ENCODE results near the gene ADAMTSL2.

The ADAMTSL2 gene

DNA sequence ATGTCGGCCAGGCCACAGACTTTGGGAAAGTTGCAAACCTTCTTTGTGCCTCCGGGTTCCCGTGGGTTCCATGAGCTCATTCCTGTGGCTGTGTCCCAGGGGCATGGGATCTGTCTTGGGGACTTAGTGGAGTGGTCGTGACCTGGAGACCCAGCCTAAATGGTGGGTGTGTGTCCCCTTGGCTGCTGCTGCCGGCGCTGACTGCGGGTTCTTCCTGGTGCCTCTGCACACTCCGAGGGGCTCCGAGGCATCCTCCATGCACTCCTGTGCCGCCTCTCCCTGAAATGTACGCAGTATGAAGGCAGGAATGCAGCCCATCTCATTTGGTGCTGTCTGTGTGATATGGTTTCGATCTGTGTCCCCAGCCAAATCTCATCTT is 34.6 kb upstream of the ADAMTSL2 start:
- DNase-seq (ENCODE audit: low spot score), result no peak

DNA sequence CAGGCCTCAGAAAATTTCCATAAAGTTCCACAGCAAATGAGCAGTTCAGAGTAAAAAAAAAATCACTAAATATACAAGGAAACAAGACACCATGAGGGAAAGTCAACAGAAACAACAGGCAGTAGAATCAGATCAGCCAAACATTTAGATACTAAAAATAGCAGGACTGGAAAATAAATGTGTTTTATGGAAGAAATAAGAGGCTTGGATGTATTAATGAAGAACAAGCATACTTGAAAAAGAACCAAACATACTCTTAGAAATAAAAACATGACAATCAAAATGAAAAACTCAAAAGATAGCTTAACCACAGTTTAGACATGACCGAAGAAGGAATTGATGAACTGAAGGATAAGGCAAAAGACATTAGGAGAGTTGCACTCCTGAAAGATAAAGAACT is 32.4 kb upstream of the ADAMTSL2 start:
- no peak for DNase-seq (ENCODE audit: low spot score)

DNA sequence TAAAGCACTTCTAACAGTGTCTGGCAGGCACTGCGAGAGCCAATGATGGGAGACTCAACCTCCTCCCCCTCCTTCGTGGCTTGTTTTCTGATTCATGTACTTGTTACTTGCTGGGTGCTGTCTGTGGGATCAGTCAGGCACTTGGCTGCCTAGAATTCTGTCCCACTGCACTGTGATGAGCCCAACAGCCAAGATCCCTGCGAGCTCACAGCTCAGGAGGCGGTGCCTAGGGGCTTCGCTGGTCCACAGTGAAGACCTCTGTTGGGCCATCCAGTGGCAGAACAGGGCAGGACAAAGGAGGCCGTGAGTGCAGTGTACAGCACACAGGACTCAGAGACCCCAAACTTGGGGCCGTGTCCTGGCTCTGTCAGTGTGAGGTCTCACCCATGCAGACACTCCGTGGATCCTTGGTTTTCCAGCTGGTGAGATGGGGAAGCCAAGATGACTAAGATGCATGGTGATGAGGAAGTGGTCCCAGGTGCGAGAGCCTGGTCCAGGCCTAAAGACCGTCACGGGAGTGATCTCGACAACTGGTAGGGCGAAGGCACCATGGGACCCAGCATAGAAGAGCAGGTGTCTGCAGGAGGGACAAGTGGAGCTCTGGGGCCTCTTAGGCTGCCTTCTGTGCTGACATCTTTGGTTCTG is 29.2 kb upstream of the ADAMTSL2 start:
- DNase-seq (ENCODE audit: low spot score), result no peak

DNA sequence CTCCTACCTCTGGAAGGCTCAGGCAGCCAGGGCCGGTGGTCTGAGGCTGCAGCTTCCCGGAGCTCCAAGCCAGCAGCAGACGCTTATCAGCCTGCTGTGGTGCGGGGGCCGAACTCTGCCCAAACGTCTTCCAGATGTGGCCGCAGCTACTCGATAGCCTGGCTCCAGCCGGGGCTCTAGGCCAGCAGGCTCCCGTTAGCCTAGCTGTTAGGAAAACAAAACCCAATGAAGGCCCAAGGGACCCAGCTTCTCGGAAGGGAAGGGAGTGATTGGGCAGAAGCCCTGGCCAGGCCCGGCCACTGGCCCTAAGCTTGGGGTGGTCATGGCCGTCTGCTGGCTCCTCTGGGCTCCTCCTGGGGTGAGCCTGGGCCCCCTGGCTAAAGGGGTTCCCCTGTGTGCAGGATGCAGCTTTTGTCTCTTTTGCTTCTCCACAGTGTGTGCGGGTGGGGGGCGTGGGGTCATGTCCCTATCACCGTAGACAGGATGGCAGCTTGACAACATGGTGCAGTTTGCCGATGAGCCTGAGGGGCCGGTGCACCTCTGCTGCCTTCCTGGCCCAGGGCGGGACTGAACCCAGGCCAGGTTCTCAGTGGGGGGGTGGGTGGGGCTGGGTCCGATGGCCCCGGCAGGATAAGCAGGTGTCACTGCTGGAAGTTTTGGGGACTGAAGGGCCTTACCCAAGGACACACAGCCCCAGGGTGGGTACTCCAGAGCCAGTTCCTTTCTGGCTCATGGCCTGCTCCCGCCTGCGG is 28.4 kb upstream of the ADAMTSL2 start:
- no peak for DNase-seq (ENCODE audit: low spot score)

DNA sequence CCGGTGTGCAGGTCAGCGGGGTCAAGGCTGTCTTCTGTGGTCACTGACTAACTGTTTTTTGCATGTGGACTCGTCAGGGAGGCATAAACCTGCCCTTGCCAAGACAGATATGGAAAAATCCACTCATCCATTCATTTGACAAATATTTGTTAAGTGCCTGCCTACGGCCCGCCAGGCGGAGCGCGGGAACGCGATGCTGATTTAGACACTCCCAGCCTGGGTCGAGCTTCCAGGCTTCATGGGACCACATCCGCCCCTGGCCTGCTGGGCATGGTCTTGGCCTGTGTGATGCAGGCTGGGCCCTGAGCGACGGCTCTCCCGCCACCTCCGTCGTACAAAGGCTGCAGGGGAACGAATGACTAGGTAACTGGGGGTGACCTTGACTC is 27.9 kb upstream of the ADAMTSL2 start:
- DNase-seq (ENCODE audit: low spot score), result no peak

DNA sequence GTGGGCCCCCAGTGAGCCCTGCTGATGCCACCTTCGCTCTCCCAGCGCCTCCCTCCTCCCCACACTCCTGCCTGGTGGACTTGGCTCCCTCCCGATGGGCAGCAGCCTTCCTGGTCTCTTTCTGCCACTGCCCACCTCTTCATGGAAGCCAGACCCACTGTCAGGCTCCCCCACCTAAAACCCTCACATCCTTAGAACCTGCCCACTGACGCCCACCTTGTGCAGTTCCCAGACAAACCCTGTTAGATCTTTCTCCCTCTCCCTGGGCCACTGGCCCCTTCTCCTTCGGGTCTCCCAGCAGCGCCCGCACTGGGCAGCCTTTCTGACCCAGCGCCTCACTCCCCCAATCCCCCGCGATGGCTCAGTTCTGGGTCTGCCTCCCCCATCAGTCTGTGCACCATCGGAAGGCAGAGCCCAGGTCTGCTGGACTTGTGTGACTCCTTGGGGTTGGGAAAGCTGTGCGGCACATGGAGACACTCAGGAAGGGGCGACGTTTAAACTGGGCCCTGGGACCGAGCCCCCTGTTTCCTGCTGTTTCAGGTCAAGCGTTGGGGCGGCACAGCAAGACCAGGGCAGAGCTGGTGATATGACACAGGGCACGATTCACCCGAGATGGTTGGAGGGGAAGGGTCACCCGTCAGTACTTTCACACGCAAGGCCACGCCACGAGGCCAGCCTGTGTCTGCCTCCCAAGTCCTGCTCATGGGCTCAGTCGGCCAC is 27.1 kb upstream of the ADAMTSL2 start:
- no peak for DNase-seq (ENCODE audit: low spot score)

DNA sequence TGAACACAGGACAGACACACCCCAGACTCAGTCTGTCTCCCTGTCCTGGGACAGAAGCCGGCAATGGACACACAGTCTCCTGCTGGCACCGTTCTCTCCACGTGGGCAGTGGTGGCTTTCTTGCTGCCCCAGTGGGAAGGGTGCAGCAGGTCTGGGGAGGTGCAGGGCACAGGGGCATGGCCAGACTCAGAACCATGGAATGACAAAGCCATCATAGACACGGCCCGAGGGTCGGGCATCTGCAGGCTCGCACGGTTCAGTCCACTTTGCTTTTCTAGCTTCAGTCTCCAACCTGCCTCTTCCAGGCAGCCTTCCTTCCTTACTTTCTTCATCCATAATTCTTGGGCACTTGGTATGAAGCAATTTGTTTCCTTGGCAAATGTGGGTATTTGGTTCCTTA is 26.5 kb upstream of the ADAMTSL2 start:
- DNase-seq (ENCODE audit: low spot score), result no peak

DNA sequence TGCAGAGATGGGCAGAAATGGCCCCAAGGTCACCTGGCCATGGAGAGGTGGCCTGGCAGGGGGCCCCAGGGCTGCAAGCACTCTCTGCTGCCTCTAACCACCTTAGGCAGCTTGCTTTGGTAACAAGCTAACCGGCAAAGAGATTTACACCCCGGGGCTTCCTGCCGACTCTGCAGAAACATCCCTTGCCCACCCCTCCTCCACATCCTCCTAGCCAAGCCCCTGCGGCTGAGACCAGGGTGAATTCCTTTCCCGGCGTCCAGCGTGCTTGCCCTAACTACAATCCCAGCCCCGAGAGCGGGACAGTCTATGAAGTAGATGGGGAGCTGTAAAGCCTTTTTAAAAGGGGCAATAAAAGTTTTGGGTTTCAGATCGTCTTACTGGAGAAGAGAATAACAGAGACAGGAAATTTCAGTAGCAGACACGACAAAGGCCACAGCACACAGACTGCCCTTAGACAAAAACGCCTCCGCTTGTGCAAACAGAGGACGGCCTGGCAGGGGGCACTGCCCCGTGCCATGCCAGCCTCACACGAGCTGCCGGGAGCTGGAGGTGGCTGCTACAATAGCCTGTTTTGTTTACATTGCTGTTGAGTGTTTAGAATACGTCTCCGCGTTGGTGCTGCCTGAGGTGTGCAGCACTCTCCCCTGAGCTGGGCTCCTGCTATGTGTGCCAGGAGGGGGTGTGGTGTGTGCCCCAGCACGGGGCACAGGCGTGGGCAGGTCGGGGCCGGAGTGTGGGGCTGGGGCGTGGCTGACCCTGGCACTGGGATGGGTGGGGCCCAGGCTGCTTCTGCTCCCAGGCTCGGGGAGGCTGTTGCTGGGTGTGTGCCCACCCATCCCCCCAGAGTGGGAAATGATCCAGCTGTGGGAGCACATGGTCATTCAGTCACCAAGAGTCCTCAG is 25.1 kb upstream of the ADAMTSL2 start:
- peak; percentile 75 for DNase-seq (ENCODE audit: low spot score)

DNA sequence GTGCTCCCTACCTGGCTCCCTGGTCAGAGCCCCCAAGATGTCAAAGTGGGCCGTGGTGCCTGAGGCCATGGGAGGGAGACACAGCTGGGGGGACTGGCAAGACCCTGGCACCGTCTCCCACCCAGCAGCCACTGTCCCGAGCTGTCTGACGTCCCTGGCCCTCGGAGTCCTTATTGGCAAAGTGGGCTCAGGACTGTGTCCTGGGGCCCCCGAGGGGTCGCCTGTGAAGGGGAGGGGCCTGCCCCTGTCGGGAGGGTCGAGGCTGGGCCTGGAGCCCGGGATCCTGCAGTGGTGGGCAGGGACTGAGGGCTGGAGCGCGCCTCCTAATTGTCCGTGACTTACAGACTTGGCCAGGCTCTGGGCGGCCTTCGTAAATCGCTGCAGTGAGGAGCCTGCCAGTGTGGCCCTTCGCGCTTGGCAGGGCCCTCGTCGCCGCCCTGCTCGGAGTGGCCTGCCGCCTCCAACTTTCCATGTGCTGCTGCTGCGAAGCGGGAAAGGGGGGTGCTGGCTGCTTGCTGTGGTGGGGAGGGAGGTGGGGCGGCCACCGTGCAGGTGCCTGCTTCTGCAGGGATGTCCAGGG is 23.5 kb upstream of the ADAMTSL2 start:
- no peak for DNase-seq (ENCODE audit: low spot score)

DNA sequence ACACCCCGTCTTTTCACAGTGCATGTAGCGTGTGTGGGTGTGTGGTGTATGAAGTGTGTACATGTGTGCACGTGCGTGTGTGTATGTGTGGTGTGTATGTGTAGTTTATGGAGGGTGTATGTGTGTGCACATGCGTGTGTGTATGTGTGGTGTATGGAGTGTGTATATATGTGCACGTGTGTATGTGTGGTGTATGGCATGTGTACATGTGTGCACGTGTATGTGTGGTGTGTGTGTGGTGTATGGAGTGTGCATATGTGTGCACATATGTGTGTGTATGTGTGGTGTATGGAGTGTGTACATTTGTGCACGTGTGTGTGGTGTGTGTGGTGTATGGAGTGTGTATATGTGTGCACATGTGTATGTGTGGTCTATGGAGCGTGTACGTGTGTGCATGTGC is 22.9 kb upstream of the ADAMTSL2 start:
- DNase-seq (ENCODE audit: low spot score), result no peak

DNA sequence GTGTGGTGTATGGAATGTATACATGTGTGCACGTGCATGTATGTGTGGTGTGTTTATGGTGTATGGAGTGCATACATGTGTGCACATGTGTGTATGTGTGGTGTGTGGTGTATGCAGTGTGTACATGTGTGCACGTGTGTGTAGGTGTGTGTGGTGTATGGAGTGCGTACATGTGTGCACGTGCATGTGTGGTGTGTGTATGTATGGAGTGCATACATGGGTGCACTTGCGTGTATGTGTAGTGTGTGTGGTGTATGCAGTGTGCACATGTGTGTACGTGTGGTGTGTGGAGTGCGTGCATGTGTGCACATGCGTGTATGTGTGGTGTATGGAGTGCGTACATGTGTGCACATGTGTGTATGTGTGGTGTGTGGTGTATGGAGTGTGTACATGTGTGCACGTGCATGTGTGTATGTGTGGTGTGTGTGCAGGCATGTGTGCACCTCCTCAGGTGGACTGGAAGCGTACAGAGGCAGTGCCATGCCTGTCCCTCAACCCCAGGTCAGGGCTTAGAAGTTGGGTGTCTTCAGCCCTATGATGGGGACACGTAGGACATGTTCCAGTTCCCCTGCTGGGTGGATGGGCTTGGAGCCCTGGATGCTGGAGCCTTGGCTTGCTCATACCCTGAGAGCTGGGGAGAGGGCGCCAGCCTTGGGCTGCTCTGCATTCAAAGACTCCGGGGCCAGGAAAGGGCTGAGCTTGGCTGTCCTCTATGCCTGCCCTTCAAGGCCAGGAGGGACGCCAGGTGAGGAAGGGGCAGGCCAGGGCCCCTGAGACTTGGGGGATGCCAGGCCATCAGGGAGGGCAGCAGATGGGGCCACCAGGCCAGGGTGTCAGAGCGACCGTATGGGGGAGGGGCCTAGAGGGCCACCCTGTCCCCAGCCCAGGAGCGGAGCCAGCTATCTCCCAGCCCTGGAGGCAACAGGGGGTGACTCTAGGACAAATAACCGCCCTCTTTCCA is 22.0 kb upstream of the ADAMTSL2 start:
- no peak for DNase-seq (ENCODE audit: low spot score)

DNA sequence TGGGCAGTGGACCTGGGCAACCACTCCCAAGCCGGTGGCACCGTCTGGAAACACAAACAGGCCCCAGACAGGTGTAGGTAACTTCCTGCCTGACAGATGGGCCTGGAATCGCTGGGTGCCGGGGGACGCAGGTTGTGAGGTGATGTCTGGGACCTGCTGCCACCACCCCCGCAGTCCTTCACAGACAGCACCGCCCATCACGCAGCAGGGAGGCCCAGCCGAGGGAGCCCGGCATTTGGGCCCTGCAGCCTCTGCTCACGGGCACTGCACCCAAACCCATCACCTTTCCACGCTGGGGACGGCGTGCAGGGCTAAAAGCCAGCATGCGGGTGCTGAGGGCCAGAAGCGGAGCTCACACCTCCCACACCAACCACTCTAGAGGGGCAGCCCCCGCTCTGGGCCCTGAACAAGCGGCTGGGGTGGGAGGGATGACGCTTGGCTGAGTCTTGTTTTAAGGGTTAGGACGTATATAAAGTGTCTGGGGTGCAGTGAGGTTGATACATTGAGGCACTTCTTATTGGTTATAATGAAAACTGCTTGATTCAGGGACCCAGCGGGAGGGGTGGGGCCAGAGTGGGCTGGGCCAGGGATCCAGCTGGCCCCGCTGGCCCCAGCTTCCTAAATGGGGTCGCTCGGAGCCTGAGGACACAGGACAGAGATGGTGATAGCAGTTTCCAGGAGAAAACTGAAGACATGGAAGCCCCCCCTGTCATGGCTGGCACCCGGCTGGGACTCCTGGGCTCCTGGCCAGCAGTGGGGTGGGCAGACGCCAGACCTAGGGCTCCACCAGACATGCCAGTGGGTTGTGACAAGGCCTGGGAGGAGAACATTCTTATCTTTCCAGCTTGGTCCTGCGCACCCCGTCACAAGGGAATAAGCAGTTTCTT is 21.0 kb upstream of the ADAMTSL2 start:
- DNase-seq (ENCODE audit: low spot score), result no peak

DNA sequence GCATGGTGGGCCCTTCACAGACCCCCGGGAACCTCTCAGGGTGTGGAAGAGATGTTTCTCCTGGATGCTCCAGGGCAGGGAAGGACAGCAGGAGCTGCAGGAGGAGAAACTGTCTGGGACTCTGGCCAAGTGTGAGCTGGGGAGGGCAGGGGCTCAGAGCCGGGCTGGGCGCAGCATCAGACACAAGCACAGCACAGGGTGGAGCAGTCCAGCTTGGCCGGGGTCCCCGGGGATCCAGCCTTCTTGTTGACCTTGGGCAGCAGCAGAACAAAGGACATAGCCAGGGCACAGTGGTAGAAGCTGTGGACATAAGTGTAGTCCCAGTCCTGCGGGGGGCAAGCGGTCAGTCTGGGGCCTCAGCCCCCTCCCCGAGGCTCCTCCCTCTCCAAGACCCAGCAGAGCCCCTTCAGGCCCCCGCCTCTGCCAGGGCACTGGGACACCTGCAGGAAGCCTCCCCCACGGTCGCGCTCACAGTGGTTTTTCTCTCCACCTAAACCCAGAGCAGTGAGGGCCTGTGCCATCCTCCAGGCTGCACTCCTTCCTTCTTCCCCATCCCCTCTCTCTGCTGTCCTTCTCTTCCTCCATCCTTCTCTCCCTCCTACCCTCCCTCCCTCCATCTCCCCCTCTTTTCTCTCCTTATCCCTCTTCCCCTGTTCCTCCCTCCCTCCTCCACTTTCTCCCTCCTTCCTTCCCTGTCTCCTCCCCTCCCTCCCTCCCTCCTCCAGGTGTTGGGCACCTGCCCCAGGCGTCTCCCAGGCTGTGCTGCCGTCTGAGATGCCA is 19.9 kb upstream of the ADAMTSL2 start:
- no peak for DNase-seq (ENCODE audit: low spot score)

DNA sequence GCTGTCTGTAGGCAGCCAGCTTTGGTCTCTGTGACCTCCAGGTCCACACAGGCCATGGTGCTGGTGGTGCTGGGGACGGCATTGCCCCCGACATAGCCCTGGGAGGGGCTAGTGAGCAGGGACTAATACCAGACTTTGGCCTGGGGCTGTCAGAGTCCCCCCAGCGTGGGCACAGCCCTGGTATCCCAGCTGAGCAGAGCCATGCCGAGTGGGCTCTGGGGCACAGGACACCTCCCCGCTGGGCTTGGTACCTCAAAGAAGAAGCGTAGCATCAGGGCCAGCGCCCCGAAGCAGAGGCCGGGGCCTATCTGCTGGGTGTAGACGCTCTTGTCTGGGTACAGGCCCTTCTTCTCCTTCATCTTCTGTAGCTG is 19.3 kb upstream of the ADAMTSL2 start:
- no peak for DNase-seq (ENCODE audit: low spot score)

DNA sequence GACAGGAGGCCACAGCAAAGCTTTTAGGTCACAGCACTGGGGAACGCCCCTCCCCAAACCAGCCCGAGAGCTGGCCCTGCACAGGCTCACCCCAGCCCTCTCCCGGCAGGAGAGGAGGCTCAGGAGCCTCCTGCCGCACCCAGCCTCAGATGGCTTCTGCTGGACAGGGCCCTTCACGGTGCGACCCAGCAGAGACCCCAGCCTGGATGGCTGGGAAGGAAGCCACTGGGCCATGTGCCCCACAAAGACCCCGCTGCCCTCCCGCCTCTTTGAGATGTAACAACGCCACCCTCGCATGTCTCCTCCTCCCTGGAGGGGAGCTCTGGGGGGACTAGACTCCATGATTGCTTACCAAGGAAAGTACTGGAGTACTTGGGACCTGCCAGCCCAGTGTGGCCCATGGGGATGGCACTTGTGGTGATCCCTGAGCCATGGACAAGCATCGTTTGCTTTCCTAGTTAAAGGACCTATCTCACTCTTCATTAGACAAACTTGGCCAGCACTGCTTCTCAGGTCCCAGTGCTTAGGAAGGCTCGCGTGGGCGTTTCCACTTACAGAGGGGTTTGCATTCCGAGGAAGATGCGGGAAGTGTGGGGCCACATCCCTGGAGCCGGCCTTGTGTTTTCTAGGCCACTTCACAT is 18.8 kb upstream of the ADAMTSL2 start:
- DNase-seq (ENCODE audit: low spot score), result no peak

DNA sequence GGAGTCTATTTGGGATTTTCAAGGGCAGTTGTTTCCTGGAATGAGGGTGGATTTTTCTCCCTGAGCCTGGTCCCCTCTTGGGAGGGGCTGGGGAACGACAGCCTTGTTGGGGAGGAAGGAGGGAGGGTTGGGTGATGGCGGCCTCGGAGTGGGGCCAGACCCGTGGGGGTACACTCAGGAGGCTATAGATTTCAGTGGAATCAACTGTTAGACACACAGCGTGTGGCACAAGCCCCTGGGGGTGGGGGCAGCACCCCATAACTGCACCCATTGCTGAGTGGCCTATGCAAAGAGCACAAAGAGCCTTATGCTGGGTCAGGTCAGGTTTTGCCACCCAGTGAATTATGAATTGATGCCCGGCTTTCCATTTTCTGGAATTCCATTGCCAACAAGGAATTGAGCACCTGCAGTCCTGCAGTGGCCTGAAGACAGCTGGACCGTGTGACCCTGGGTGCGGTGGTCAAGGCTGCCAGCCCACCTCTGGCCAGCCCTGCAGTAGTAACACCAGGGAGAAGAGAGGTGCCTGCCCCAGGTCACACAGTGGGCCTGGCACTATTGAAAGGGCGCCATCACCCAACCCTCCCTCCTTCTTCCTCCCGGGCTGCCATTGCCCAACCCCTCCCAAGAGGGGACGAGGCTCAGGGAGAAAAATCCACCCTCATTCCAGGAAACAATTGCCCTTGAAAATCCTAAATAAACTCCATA is 18.1 kb upstream of the ADAMTSL2 start:
- DNase-seq (ENCODE audit: low spot score), result no peak

DNA sequence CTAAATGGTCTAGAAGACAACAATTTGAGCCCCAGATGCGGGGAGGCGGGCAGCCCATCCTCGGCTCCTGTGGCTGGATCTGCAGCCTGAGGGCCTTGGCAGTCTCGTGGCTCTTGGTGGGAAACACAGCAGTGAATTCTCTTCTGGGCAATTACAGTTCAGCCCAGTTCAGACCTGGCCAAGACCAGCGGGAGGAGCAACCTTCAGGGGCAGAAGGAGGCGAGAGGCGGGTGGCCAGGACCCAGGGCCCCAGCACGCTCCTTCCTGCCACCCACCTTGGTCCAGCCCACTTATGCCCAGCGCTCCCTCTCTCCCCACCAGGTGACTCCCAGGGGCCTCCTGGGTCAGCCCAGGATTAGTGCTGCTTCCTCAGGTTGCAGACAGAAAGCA is 17.5 kb upstream of the ADAMTSL2 start:
- DNase-seq (ENCODE audit: low spot score), result no peak

DNA sequence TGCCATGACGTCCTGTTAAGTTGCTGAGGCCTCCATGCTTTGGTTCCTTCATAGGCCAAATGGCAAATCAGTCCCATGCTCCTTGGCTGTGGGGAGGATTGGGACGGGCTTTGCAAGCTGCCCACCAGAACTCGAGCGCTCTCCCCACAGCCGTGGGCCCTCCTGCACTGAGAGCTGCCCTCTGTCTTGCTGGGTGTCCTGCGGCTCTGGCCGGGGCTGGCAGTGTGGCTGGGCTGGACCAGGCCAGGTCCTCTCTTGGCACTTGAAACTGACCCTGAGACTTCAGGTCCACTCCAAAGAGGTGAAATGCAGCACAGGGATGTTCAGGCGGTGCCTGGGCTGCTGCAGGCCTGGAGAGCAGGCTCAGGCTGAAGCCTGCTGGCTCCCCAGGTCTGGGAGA is 16.8 kb upstream of the ADAMTSL2 start:
- no peak for DNase-seq (ENCODE audit: low spot score)
